Fibroblast of mammary gland (primary cell): ENCODE measurements around the gene F2RL3.
"Not testable (repeated sequence)": the region's sequence is repeated elsewhere in the genome, so short reads cannot be mapped to it uniquely, and the experiment has no call there.

Experiments used
- DNase-seq: peaks from one replicate; pipeline ENCODE4 v3.0.0-alpha.2; 2010; ENCODE audit warnings: low read depth
- H3K4me3 ChIP-seq: 2 replicates; pipeline ENCODE4 v1.5.1; 2011; ENCODE audit warnings: low read depth, mild to moderate bottlenecking, low read length, moderate library complexity; ENCODE audit not compliant: control insufficient read depth
- TF ChIP-seq, protein P1 (sequence below): conservative IDR thresholded peaks from 2 replicates; pipeline ENCODE4 v1.5.1; 2011; ENCODE audit warnings: low read depth, low read length, inconsistent platforms; ENCODE audit not compliant: control insufficient read depth, insufficient read depth

The F2RL3 gene

GRCh38 chr19:16938211-16938610 is 49.4 kb downstream of the F2RL3 start:
- H3K4me3 ChIP-seq, result no peak overlapping the region
- no peak for DNase-seq
- TF ChIP-seq, protein P1, sequence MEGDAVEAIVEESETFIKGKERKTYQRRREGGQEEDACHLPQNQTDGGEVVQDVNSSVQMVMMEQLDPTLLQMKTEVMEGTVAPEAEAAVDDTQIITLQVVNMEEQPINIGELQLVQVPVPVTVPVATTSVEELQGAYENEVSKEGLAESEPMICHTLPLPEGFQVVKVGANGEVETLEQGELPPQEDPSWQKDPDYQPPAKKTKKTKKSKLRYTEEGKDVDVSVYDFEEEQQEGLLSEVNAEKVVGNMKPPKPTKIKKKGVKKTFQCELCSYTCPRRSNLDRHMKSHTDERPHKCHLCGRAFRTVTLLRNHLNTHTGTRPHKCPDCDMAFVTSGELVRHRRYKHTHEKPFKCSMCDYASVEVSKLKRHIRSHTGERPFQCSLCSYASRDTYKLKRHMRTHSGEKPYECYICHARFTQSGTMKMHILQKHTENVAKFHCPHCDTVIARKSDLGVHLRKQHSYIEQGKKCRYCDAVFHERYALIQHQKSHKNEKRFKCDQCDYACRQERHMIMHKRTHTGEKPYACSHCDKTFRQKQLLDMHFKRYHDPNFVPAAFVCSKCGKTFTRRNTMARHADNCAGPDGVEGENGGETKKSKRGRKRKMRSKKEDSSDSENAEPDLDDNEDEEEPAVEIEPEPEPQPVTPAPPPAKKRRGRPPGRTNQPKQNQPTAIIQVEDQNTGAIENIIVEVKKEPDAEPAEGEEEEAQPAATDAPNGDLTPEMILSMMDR, result no peak

GRCh38 chr19:16940063-16940462 is 51.3 kb downstream of the F2RL3 start:
- DNase-seq, H3K4me3 ChIP-seq: not testable (repeated sequence)

GRCh38 chr19:16940626-16941025 is 51.8 kb downstream of the F2RL3 start:
- TF ChIP-seq, protein P1, result no peak
- no peak for DNase-seq
- no peak overlapping the region for H3K4me3 ChIP-seq
